GM23338 (cell line): Measurements from ENCODE around the gene GP9. TPM values are rescaled to one million over a fixed set of nuclear protein-coding genes. Genes with fewer than 3 reads are reported as not detected.
A peak's percentile ranks its signal among the peaks of the same experiment; 100 is the strongest.

ENCODE experiments used
- ATAC-seq: fragments of 200-7000 bp; cut with Tn5 transposase; 3 replicates; pipeline ENCODE4 v1.9.1; 2020
- DNase-seq: peaks from one replicate; pipeline ENCODE4 v3.0.0-alpha.2; 2015; ENCODE audit warnings: low spot score
- H2AFZ ChIP-seq: fragments of 200-600 bp; sonication (generic); 2 replicates; pipeline ENCODE4 v1.8.0; 2016; ENCODE audit warnings: antibody characterized with exemption, mild to moderate bottlenecking, moderate library complexity
- H3F3A ChIP-seq: fragments of 200-600 bp; sonication (generic); replicated peaks from 2 replicates; pipeline ENCODE4 v1.8.0; 2017; ENCODE audit warnings: antibody characterized with exemption, mixed run types, low read depth
- H3K27ac ChIP-seq: fragments of 200-600 bp; sonication (generic); 2 replicates; pipeline ENCODE4 v1.6.1; 2016; ENCODE audit warnings: low read depth
- H3K27me3 ChIP-seq: fragments of 200-600 bp; sonication (generic); 2 replicates; pipeline ENCODE4 v1.8.0; 2016; ENCODE audit warnings: mild to moderate bottlenecking, mixed run types, moderate library complexity; ENCODE audit not compliant: insufficient read depth
- H3K36me3 ChIP-seq: fragments of 200-600 bp; sonication (generic); 2 replicates; pipeline ENCODE4 v1.8.0; 2016; ENCODE audit warnings: mild to moderate bottlenecking; ENCODE audit not compliant: insufficient read depth
- H3K4me1 ChIP-seq: fragments of 200-600 bp; sonication (generic); 2 replicates; pipeline ENCODE4 v1.8.0; 2016; ENCODE audit warnings: mild to moderate bottlenecking, moderate library complexity; ENCODE audit not compliant: insufficient read depth
- H3K4me2 ChIP-seq: fragments of 200-600 bp; sonication (generic); 2 replicates; pipeline ENCODE4 v1.7.1; 2017; ENCODE audit warnings: mixed run types
- H3K4me3 ChIP-seq: fragments of 200-600 bp; sonication (generic); 2 replicates; pipeline ENCODE4 v1.6.1; 2016; ENCODE audit warnings: mixed run types
- H3K79me2 ChIP-seq: fragments of 200-600 bp; sonication (generic); replicated peaks from 2 replicates; pipeline ENCODE4 v1.8.0; 2017; ENCODE audit warnings: mild to moderate bottlenecking; ENCODE audit not compliant: insufficient read depth
- H3K9me2 ChIP-seq: fragments of 200-600 bp; sonication (generic); 2 replicates; pipeline ENCODE4 v1.8.0; 2017; ENCODE audit not compliant: insufficient read depth
- H4K20me1 ChIP-seq: fragments of 200-600 bp; sonication (generic); replicated peaks from 2 replicates; pipeline ENCODE4 v1.8.0; 2017; ENCODE audit warnings: mild to moderate bottlenecking; ENCODE audit not compliant: insufficient read depth
- H3K27ac Mint-ChIP-seq: 2 replicates; pipeline ENCODE4 v1.8.0; 2020; ENCODE audit warnings: inconsistent platforms, mild to moderate bottlenecking, moderate library complexity, mixed read lengths
- H3K27me3 Mint-ChIP-seq: 3 replicates; pipeline ENCODE4 v1.8.0; 2022; ENCODE audit warnings: low read depth, mild to moderate bottlenecking, moderate library complexity, mixed read lengths, inconsistent platforms; ENCODE audit not compliant: insufficient read depth, poor library complexity
- H3K36me3 Mint-ChIP-seq: 3 replicates; pipeline ENCODE4 v1.8.0; 2021; ENCODE audit warnings: low read depth, mild to moderate bottlenecking, inconsistent platforms, moderate library complexity, mixed read lengths
- H3K4me1 Mint-ChIP-seq: 3 replicates; pipeline ENCODE4 v1.8.0; 2020; ENCODE audit warnings: mild to moderate bottlenecking, inconsistent platforms, mixed read lengths
- H3K4me3 Mint-ChIP-seq: 3 replicates; pipeline ENCODE4 v1.8.0; 2021; ENCODE audit warnings: moderate library complexity, mild to moderate bottlenecking, inconsistent platforms, mixed read lengths
- H3K9me3 Mint-ChIP-seq: 3 replicates; pipeline ENCODE4 v1.8.0; 2020; ENCODE audit warnings: moderate library complexity, mild to moderate bottlenecking, inconsistent platforms, mixed read lengths
- CREB1 ChIP-seq: fragments of 250-450 bp; sonication (Bioruptor Pico); IDR thresholded peaks from 2 replicates; pipeline ENCODE4 v1.5.0; 2020; ENCODE audit warnings: low read depth, mild to moderate bottlenecking, moderate library complexity
- CTCF ChIP-seq, 2 experiments: fragments of 200-600 bp in 1 of 2; sonication (generic) in 1 of 2; conservative IDR thresholded peaks; 2 replicates each; pipeline versions ENCODE4 v1.5.1 to v1.6.1; 2016 to 2017; ENCODE audit warnings: antibody characterized with exemption in 2 of 2, low read depth in 2 of 2, mild to moderate bottlenecking in 2 of 2, moderate library complexity in 1 of 2
- ETS1 ChIP-seq: IDR thresholded peaks from 2 replicates; pipeline ENCODE4 v1.6.1; 2016; ENCODE audit warnings: antibody characterized with exemption
- EZH2 ChIP-seq: fragments of 200-600 bp; sonication (generic); IDR thresholded peaks from one replicate; pipeline ENCODE4 v1.8.0; 2017; ENCODE audit warnings: antibody characterized with exemption, mild to moderate bottlenecking, low read depth; ENCODE audit not compliant: unreplicated experiment
- NANOG ChIP-seq: IDR thresholded peaks from 2 replicates; pipeline ENCODE4 v1.6.1; 2016; ENCODE audit warnings: antibody characterized with exemption, borderline replicate concordance
- REST ChIP-seq: IDR thresholded peaks from one replicate; pipeline ENCODE4 v1.6.1; 2018; ENCODE audit warnings: antibody characterized with exemption; ENCODE audit not compliant: unreplicated experiment
- STAT1 ChIP-seq: IDR thresholded peaks from one replicate; pipeline ENCODE4 v1.6.1; 2016; ENCODE audit warnings: antibody characterized with exemption; ENCODE audit not compliant: unreplicated experiment
- ZNF114 ChIP-seq: fragments of 250-450 bp; sonication (Bioruptor Pico); IDR thresholded peaks from 2 replicates; pipeline ENCODE4 v1.5.0; 2020; ENCODE audit warnings: mild to moderate bottlenecking, moderate library complexity
- ZNF331 ChIP-seq: fragments of 250-450 bp; sonication (Bioruptor Pico); IDR thresholded peaks from 2 replicates; pipeline ENCODE4 v1.5.0; 2020; ENCODE audit warnings: low read depth, mild to moderate bottlenecking, moderate library complexity
- ZNF462 ChIP-seq: fragments of 250-450 bp; sonication (Bioruptor Pico); IDR thresholded peaks from 2 replicates; pipeline ENCODE4 v1.5.0; 2020; ENCODE audit warnings: mild to moderate bottlenecking, moderate library complexity
- polyA plus RNA-seq: library from polyadenylated mRNA; unstranded; fragments of >200 nt; fragmentation: Nextera tagmentation; extraction: Ambion mirVana; gene quantifications from 2 replicates; pipeline ENCODE4 v1.2.1, GENCODE V29; 2016
- total RNA-seq: library from RNA; depleted of rRNA; stranded (reverse); fragments of >200 nt; shearing (Covaris generic); gene quantifications from 2 replicates; pipeline ENCODE4 v1.2.3, GENCODE V29; 2014

GP9 gene
- total and polyA plus RNA-seq, 2 experiments from 2014 or later, result not detected

GRCh38 chr3:129068291-129068886 is 7.8 kb downstream of the GP9 start:
- Histone ChIP-seq H3K4me3 (peak overlapping the region; percentile 59), H4K20me1 (no peaks in the 10 kb centered on the region), H3F3A (no peaks in the 10 kb centered on the region), H3K9me2 (no peaks in the 10 kb centered on the region), H3K79me2 (no peaks in the 10 kb centered on the region), H3K27ac (no peak overlapping the region), H2AFZ (peak overlapping the region; percentile 98), H3K27me3 (peaks cover 9% of the 10 kb centered on the region), H3K4me1 (no peaks in the 10 kb centered on the region), H3K4me2 (peak overlapping the region; percentile 85), H3K36me3 (no peaks in the 10 kb centered on the region)
- peaks cover 10% of the 10 kb centered on the region for H3K27me3 Mint-ChIP-seq
- H3K36me3 Mint-ChIP-seq, result no peaks in the 10 kb centered on the region; the same call in 2 of the 3 replicates
- ATAC-seq, result peak; percentile 82
- H3K27ac Mint-ChIP-seq, result no peak overlapping the region
- DNase-seq, result peak; percentile 19
- TF ChIP-seq EZH2 (no peak), STAT1 (no peak), ZNF462 (no peak), ETS1 (no peak), NANOG (no peak), ZNF331 (no peak), CREB1 (CRISPR knock-in tag) (no peak), CTCF (conservative IDR thresholded peaks at IDR 0.05; ENCODE audit: low read depth in 2 of 2) (no peak), ZNF114 (CRISPR knock-in tag) (no peak), REST (no peak)
- no peak overlapping the region for H3K4me3 Mint-ChIP-seq
- peaks cover 4% of the 10 kb centered on the region; the same call in 2 of the 3 replicates for H3K9me3 Mint-ChIP-seq
- H3K4me1 Mint-ChIP-seq, result no peaks in the 10 kb centered on the region; the same call in 2 of the 3 replicates
